GM18909 (cell line): ENCODE results near the gene EYS.
"Not testable (repeated sequence)": the region's sequence is repeated elsewhere in the genome, so short reads cannot be mapped to it uniquely, and the experiment has no call there.

Experiments used
- ATAC-seq: cut with Tn5 transposase; IDR thresholded peaks from one replicate; pipeline ENCODE4 v1.9.1; 2021; ENCODE audit warnings: mild to moderate bottlenecking; ENCODE audit not compliant: unreplicated experiment, poor library complexity

Gene EYS

DNA sequence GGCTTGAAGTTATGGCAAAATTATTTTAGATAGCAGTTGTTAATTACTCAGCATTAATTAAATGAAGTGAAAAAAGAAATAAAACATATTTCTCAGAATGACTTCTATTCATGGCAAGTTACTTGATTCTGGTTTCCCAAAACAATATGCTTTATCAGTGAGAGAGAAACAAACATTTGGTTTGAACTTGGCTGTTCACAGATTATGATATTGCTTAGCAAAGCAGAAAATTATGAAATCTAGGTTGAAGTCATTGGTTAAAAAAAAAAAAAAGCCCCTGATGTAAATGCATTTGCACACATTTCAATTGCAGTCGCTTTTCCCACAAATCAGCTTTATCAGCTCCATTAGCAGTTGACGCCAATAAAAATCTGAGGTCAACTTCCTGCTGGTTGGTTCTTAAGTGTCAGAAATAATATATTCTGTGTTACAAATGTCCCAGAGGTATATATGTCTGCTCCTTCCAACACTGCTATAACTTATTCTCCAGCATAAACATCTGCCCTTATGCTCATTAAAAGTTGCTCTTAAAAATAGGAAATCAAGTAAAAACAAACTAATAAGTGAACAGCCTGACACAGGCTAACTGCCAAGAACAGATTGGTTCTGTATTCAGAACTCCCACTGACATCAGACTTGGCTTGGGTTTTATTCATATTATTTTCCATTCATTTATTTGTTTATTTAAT is 1796.0 kb downstream of the EYS start:
- no peak for ATAC-seq

DNA sequence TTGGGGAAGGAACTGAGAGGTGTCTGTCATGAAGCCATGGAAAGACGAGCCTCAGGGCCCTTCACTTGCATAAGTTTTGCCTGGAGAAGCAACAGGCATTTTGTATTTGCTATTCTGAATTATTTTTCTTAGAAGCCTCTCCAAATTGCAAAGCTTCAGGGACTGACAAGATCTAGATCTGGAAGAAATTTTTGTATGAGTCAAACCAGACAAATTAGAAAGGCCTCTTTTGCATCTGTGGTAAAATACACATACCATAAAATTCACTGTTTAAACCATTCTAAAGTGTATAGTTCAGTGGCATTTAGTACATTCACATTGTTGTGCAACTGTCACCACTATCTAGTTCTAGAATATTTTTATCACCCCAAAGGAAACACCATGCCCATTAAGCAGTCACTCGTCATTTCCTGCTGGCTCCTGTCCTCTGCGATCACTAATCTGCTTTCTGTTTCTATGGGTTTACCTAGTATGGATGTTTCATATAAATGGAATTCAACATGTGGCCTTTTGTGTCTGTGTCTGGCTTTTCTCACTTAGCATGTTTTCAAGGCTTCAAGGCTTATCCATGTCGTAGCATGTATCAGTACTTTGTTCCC is 1802.3 kb downstream of the EYS start:
- no peak for ATAC-seq

DNA sequence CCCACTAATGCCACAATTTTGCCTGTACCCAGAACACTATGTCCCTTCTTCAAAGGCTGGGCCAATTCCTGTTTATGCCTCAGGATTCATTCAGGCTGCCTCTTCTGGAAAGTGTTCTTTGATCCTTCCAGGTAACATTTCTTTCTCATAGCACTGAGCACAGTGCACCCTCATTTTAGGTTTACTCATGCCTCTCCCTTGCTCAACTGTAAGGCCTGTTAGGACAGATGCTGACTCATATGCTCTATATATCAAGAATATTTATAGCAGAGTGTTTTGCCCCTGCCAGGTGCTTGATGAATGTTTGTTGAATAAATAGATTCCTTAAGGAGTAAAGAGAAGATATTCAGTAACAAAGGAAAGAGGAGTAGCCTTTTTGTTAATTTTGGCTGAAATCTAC is 1807.5 kb downstream of the EYS start:
- no peak for ATAC-seq

DNA sequence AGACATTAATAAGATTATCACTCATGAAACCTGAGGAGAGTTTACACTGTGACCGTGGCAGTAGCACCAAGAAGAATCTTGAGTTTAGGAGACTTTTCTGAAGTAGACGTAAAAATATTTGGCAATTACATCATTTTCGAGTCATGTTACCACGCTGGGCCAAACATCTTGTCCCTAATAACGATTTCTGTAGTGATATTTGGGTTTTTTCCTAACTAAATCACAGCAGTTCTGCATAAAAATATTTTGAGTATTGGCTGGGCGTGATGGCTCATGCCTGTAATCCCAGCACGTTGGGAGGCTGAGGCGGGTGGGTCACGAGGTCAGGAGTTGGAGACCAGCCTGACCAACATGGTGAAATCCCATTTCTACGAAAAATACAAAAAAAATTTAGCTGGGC is 1809.1 kb downstream of the EYS start:
- no peak for ATAC-seq

DNA sequence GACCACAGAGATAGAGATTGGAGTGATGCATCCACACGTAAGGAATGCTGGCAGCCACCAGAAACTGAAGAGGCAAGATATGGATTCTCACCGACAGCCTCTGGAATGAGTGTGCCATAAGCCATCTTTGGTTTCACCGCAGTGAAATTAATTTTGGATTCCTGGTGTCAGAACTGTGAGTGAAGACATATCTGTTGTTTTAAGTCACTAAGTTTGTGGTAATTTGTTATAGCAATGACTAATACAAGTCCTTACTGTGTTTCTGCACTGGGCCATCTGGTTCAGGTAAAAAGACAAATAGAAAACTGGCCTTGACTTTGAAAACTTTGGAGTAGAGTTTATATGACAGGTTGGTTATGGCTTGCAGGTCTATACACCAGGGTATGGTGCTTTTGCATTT is 1809.6 kb downstream of the EYS start:
- no peak for ATAC-seq

DNA sequence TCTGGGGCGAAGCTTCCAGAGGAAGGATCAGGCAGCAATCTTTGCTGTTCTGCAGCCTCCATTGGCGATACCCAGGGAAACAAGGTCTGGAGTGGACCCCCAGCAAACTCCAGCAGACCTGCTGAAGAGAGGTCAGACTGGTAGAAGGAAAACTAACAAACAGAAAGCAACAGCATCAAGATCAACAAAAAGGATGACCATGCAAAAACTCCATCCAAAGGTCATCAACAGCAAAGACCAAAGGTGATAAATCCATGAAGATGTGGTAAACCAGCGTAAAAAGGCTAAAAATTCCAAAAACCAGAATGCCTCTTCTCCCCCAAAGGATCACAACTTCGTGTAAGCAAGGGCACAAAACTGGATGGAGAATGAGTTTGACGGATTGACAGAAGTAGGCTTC is 1818.6 kb downstream of the EYS start:
- ATAC-seq: no peak

DNA sequence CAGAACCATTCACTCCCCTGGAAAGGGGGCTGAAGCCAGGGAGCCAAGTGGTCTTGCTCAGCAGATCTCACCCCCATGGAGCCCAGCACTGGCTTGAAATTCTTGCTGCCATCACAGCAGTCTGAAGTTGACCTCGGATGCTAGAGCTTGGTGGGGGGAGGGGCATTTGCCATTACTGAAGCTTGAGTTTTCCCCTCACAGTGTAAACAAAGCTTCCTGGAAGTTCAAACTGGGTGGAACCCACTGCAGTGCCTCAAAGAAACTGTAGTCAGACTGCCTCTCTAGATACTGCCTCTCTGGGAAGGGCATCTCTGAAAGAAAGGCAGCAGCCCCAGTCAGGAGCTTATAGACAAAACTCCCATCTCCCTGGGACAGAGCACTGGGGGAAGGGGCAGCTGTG is 1819.2 kb downstream of the EYS start:
- not testable (repeated sequence) for ATAC-seq

DNA sequence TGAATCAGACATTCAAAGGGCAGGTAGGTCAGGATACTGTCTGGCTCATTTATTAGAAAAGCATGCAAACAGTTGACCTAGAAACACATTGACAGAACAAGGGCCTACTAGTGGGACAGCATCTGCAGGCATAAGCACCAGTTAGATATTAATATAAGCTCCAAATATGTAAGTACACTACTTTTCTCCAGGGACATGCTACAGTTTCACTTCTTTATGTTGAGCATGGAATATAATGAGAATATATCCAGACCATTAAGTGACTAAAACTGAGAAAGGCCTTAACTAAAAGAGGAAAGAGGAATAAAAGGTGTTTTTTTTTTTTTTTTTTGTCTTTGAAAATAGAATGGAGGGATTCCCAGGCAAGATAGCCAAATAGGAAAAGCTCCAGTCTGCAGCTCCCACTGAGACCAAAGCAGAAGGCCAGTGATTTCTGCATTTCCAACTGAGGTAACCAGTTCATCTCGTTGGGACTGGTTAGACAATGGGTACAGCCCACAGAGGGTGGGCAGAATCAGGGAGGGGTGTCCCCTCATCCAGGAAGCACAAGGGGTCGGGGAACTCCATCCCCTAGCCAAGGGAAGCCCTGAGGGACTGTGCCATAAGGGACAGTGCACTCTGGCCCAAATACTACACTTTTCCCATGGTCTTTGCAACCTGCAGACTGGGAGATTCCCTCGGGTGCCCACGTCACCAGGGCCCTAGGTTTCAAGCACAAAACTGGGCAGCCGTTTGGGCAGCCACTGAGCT is 1819.8 kb downstream of the EYS start:
- no peak for ATAC-seq

DNA sequence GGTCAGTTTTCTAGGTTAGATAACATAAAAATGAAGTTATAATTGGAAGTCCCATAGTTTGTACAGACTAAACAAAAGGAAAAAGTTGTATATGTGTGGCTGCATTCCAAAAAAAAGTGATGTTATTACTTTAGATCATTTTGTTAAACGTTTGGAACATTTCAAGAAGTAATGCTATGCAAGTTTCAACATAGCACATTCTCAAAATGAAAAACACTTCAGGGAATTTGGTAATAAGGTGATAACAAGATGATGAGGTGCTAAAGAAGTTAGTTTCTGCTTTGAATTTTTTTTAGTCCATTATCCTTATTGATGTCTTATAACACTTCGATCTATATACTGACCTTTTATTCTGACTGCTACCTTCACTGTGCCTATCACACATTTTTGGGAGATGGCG is 1820.7 kb downstream of the EYS start:
- ATAC-seq: no peak

DNA sequence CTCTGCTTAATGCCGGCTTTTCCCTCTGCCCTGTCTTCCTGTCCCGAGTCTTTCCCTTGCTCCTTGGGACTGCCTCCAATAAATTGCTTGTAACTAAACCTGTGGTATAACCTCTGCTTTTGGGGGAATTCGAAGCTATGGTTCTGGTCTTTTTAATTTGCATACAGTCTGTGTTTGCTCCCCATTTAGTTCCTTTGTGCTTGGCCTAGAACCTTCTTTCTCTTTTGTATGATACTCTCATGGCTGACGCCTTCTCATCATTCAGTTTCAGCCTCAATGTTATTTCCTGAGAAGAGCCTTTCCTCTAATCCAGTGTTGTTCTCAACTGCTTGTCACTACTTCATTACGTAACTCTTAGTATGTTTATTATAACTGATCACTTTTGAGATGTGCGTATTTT is 1823.4 kb downstream of the EYS start:
- ATAC-seq: no peak

DNA sequence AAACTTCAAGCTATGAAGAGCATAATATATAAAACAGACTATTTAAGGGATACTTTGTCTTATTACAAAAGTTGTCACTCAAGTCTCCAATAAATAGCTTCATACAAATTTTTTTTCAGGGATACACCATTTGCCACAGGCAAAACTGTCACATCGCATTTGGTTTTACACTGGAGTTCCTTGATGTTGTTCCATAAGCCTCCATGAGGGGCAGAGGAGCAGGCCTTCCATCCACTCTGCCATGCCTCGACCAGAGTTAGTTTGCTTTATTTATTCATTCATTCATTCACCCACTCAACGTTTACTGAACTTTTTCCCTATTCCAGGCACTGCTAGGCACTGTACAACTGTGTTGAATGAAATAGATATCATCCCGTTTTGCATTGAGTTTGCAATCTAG is 1824.8 kb downstream of the EYS start:
- no peak for ATAC-seq

DNA sequence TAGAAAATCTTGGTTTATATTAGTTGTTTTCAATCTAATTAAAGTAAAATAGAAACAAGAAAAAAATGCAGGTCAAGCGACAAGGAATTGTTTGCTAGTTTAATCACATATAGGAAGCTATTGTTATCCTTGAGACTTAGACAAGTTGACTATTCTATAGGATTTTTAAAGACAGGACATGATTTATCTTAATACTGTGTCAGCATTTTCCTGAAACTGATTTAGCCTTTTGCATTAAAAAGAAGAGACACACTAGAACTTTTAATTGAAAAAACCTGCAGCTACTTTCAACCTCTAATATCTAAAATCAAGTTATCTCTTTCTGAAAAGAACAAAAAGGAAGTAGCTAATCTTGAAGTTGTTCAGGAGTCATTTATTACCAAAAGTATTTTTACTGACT is 1825.2 kb downstream of the EYS start:
- ATAC-seq: no peak

DNA sequence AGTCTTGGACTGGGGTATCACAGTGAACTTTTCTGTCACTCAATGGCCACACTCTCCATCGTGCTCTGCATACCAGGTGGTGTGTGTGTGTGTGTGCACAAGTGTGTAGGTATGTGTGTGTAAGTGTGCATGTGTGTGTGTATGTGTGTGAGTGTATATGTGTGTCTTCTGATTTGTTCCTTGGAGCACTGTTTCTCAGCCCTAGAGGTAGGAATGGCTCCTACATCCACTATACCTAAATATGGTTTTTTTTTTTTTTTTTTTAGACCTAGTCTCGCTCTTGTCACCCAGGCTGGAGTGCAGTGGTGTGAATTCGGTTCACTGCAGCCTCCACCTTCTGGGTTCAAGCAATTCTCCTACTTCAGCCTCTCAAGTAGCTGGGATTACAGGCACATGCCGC is 1834.8 kb downstream of the EYS start:
- ATAC-seq: no peak

DNA sequence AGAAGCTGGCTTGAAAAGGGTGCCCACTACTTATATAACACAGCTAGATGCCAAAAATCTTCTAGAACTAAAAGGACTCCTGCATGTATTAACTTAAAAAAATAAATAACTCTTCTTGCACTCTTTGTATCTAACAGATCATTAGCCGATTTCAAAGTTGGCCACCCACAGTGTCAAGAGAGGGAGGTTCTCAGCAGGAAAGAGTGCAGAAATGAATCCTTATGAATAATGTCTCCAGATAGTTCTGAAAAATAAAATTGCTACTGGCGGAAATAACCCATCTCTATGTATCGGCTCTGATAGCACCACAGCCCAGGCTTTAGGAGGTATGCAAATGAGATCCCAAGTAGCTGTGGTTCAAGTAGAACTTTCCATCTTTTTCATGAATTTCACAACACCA is 1838.7 kb downstream of the EYS start:
- no peak for ATAC-seq

DNA sequence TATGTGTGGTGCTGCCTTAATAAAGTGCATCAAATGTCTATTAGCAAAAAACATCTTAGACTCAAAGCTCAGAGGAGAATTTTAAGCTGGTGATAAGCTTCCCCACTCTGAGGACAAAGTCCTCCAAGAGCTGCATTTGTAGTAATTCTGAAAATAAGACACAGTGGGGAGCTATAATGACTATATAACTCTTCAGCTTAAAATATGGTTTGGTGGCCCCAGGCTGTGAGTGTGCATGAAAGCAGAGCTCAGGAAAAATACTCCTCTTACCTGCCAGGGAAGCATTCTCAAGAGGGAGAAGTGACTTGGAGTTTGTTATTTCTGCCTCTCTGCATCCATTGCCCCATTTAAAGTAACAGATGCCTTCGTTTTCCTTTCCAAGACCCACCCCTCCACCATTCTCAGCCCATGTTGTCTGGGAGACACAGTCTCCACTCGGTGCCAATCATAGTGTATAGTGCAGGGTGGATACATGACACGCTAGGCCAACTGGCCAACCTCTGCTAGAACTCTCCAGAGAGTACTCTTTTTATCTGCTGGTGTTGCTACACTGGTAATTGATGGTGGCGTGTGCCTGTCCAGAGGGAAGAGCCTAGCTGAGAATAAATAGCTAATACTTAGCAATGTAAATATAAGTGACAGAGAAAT is 1842.2 kb downstream of the EYS start:
- no peak for ATAC-seq

DNA sequence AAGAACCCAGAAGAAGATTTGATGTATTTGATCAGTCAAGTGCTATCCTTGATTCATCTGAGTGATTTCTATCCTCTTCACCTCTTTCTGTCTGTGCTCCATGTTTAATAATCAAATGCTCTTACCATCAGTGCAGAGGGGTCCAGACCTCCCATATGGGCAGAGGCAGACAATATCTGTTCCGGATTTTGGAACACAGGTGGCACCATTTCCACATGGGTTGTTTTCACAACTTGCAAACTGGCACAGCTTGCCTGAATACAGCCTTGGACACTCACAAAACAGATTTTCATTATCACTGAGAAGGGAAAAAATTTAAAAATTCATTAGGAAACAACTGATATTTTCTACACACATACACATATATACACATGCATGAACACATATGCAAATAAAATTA is 1843.0 kb downstream of the EYS start:
- no peak for ATAC-seq

DNA sequence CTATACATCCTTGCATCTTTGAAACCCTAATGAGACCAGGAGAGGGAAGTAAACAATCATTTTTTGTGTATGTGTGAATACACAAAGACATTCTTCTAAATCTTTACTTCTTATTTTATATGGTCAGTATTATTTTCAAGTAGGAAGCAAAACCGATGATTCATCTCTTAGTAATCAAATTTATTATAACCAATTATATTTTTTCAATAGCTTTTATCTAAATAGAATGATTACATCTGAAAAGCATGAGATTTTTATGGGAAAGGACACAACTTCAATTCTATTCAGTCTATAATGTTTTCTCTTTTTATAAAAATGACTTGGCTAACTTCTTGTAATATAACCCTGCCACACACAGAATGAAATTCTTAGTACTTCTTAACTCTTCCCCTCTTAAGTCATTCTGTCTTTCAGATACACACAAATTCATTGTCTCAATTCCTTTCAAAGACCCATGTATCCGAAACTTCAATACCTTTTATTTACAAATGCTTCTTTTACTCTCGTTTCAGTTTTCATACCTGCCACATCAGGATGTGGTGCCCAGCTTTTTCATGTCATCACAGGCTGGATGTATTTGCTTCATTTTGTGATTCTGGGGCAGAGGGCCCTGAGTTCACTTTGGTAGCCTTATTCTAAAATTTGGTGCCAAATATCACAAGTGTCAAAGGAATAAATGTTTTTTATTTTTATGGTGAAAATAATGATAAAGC is 1844.4 kb downstream of the EYS start:
- no peak for ATAC-seq

DNA sequence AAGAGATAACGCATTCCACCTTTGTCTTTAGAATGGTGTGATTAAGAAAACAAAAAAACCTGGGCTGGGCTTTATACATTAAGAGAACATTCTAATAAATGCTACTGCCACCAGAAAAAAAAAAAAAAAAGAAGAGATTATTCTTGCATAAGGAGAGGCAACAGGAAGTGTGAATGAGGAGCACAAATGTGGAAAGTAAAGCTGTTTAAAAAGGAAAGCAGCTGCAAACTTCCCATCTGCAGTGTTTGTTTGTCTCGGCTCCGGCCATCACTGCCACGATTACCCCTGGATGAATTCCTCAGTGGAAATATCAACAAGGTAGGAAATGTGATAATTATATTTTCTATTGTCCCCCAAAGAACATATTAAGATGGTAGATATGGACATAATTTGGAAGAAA is 1847.5 kb downstream of the EYS start:
- ATAC-seq: no peak

DNA sequence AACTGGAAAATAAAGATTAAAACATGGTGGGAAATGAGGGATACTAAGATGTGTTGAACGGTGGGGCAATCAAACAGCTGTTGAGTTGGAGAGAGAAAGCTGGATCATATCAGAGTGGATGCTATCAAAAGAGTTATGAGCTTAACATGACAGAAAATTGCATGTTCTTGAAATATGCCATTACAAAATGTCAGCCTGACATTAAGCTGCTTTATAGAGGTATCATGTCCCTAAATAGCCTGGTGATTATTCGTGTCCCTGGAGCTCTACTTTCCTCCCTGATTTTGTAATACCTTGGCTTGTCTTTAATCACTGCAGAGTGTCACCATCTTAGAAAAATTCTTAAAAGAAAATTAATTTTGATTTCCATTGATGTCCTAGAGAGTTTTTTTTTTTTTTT is 1848.3 kb downstream of the EYS start:
- ATAC-seq: no peak

DNA sequence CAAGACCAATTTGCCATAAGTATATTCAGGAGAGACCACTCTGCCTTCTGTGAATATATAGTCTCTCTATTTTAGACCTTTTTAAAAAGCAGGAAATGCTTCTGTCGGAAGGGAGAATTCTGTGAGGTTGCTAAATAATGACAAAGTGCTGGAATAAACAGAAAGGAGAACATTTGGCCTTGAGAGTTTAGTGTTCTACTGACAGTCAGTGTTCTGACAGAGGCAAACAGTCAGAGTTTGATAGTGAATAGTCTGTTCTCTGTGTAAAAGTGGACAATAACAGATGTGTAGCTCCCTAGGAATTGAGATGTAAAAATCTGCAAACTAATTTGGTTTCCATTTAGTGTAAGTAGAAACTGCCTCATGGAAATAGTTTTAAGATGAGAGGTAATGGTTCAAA is 1850.8 kb downstream of the EYS start:
- ATAC-seq: no peak

DNA sequence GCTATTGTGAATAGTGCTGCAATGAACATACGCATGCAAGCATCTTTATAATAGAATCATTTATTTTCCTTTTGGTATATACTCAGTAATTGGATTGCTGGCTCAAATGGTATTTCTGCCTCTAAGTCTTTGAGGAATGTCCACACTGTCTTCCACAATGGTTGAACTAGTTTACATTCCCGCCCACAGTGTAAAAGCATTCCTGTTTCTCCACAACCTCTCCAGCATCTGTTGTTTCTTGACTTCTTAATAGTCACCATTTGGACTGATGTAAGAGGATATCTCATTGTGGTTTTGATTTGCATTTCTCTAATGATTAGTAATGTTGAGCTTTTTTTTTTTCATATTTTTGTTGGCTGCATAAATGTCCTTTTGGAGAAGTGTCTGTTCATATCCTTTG is 1862.7 kb downstream of the EYS start:
- no peak for ATAC-seq
